ENCODE results near the gene VAV1.

GRCh38 chr19:6767357-6768235, 4.9 kb upstream of the VAV1 start, which contains the start of gene SH2D3A:
- TF ChIP-seq CTCF (IDR thresholded peaks at IDR 0.05) = no peak
- TF ChIP-seq CEBPB (IDR thresholded peaks at IDR 0.05) = no peak
- no peak for TF ChIP-seq POLR2A (IDR thresholded peaks at IDR 0.05; ENCODE audit: low read length)
- TF ChIP-seq MAZ (IDR thresholded peaks at IDR 0.05; ENCODE audit: borderline replicate concordance, low read depth, low read length) = no peak
- no peak for TF ChIP-seq HDAC2 (IDR thresholded peaks at IDR 0.05)

Measured in A549 (cell line).